H1 (cell line): ENCODE data around the gene COMT. TPM values are rescaled to one million over a fixed set of nuclear protein-coding genes. Genes with fewer than 3 reads are reported as not detected.

Experiments
- KDM4A ChIP-seq: IDR thresholded peaks from one replicate; pipeline ENCODE4 v1.7.1; 2012; ENCODE audit warnings: low read depth, mild to moderate bottlenecking, moderate library complexity, low read length, inconsistent platforms; ENCODE audit not compliant: severe bottlenecking
- KDM5A ChIP-seq: fragments of 200-600 bp; IDR thresholded peaks from 2 replicates; pipeline ENCODE4 v1.7.1; 2012; ENCODE audit warnings: mild to moderate bottlenecking, low read length, inconsistent platforms, mixed read lengths
- MAFK ChIP-seq: IDR thresholded peaks from 2 replicates; pipeline ENCODE4 v1.6.1; 2012; ENCODE audit warnings: low read depth, mild to moderate bottlenecking, improper control_type of control experiment, low read length
- SAP30 ChIP-seq: fragments of 300-600 bp; sonication (generic); IDR thresholded peaks from 2 replicates; pipeline ENCODE4 v1.7.1; 2012; ENCODE audit warnings: low read length, moderate library complexity, mild to moderate bottlenecking, inconsistent platforms; ENCODE audit not compliant: insufficient read depth, insufficient replicate concordance
- SIRT6 ChIP-seq: IDR thresholded peaks from one replicate; pipeline ENCODE4 v1.7.1; 2012; ENCODE audit warnings: low read length, inconsistent platforms
- SIX5 ChIP-seq: IDR thresholded peaks from 2 replicates; pipeline ENCODE4 v1.6.1; 2011; ENCODE audit warnings: mild to moderate bottlenecking, low read depth, low read length
- SP4 ChIP-seq: IDR thresholded peaks from 2 replicates; pipeline ENCODE4 v1.6.1; 2012; ENCODE audit warnings: low read length, inconsistent platforms
- TCF12 ChIP-seq: IDR thresholded peaks from 2 replicates; pipeline ENCODE4 v1.6.1; 2011; ENCODE audit warnings: low read depth, mild to moderate bottlenecking, low read length
- polyA plus RNA-seq, 7 experiments: library from polyadenylated mRNA; depleted of rRNA in 3 of 7; stranded (reverse) in 5 of 7; unstranded in 2 of 7; fragments of >200 nt in 5 of 7; fragments of 200-250 nt in 2 of 7; gene quantifications; 1 replicate in 5 of 7; 2 replicates in 1 of 7; 4 replicates in 1 of 7; pipeline versions ENCODE4 v1.2.1 to v1.2.3, GENCODE V29; 2011 to 2013; ENCODE audit warnings: missing spikeins in 2 of 7, mixed read lengths in 2 of 7
- total RNA-seq: library from RNA; stranded (reverse); fragmentation: NEBNext Ultra II Directional; extraction: Animal tissue kit (Norgen Biotek cat#: 25700); gene quantifications from 2 replicates; pipeline ENCODE4 v1.2.1, GENCODE V29; 2021
- TF ChIP-seq, protein P1 (sequence below): fragments of 300-600 bp; sonication (generic); IDR thresholded peaks from 2 replicates; pipeline ENCODE4 v1.7.1; 2012; ENCODE audit warnings: low read length, moderate library complexity, mild to moderate bottlenecking, inconsistent platforms; ENCODE audit not compliant: insufficient replicate concordance

Gene COMT
- total and polyA plus RNA-seq, 2 of the 8 experiments (the other 6 are each of a cell fraction or from before 2014, with no cell fraction given): 15.2 to 33.7 TPM

DNA sequence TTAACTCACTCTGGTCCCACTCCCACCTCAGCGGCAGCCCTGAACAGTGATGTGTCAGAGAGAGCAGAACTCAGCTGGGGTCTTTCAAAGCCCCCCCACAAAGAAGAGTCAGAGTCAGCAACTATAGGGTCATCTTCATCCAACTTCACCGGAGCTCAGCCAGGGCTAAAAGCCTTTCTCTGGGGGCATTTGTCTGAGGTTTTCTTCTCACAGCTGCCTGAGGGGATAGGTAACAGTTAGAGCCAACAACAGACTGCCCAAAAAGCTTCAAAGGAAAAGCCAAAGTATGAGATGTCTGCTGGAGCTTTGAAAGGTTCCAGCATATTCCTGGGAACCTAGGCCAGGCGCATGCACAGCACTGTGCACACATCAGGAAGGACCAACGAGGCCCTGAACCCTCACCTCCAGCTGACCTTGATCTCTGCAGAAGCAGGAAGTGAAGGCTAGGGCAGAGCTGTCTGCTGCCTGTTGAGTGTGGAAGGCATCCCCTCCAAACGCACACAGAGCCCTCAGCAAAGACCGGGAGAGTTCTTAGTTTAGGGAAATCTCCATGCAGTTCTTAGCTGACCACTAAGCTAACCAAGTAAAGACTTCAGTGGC lies 28.1 kb upstream of the COMT start (continued):
- TF ChIP-seq, protein P1, sequence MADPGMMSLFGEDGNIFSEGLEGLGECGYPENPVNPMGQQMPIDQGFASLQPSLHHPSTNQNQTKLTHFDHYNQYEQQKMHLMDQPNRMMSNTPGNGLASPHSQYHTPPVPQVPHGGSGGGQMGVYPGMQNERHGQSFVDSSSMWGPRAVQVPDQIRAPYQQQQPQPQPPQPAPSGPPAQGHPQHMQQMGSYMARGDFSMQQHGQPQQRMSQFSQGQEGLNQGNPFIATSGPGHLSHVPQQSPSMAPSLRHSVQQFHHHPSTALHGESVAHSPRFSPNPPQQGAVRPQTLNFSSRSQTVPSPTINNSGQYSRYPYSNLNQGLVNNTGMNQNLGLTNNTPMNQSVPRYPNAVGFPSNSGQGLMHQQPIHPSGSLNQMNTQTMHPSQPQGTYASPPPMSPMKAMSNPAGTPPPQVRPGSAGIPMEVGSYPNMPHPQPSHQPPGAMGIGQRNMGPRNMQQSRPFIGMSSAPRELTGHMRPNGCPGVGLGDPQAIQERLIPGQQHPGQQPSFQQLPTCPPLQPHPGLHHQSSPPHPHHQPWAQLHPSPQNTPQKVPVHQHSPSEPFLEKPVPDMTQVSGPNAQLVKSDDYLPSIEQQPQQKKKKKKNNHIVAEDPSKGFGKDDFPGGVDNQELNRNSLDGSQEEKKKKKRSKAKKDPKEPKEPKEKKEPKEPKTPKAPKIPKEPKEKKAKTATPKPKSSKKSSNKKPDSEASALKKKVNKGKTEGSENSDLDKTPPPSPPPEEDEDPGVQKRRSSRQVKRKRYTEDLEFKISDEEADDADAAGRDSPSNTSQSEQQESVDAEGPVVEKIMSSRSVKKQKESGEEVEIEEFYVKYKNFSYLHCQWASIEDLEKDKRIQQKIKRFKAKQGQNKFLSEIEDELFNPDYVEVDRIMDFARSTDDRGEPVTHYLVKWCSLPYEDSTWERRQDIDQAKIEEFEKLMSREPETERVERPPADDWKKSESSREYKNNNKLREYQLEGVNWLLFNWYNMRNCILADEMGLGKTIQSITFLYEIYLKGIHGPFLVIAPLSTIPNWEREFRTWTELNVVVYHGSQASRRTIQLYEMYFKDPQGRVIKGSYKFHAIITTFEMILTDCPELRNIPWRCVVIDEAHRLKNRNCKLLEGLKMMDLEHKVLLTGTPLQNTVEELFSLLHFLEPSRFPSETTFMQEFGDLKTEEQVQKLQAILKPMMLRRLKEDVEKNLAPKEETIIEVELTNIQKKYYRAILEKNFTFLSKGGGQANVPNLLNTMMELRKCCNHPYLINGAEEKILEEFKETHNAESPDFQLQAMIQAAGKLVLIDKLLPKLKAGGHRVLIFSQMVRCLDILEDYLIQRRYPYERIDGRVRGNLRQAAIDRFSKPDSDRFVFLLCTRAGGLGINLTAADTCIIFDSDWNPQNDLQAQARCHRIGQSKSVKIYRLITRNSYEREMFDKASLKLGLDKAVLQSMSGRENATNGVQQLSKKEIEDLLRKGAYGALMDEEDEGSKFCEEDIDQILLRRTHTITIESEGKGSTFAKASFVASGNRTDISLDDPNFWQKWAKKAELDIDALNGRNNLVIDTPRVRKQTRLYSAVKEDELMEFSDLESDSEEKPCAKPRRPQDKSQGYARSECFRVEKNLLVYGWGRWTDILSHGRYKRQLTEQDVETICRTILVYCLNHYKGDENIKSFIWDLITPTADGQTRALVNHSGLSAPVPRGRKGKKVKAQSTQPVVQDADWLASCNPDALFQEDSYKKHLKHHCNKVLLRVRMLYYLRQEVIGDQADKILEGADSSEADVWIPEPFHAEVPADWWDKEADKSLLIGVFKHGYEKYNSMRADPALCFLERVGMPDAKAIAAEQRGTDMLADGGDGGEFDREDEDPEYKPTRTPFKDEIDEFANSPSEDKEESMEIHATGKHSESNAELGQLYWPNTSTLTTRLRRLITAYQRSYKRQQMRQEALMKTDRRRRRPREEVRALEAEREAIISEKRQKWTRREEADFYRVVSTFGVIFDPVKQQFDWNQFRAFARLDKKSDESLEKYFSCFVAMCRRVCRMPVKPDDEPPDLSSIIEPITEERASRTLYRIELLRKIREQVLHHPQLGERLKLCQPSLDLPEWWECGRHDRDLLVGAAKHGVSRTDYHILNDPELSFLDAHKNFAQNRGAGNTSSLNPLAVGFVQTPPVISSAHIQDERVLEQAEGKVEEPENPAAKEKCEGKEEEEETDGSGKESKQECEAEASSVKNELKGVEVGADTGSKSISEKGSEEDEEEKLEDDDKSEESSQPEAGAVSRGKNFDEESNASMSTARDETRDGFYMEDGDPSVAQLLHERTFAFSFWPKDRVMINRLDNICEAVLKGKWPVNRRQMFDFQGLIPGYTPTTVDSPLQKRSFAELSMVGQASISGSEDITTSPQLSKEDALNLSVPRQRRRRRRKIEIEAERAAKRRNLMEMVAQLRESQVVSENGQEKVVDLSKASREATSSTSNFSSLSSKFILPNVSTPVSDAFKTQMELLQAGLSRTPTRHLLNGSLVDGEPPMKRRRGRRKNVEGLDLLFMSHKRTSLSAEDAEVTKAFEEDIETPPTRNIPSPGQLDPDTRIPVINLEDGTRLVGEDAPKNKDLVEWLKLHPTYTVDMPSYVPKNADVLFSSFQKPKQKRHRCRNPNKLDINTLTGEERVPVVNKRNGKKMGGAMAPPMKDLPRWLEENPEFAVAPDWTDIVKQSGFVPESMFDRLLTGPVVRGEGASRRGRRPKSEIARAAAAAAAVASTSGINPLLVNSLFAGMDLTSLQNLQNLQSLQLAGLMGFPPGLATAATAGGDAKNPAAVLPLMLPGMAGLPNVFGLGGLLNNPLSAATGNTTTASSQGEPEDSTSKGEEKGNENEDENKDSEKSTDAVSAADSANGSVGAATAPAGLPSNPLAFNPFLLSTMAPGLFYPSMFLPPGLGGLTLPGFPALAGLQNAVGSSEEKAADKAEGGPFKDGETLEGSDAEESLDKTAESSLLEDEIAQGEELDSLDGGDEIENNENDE: no peak
- TF ChIP-seq KDM4A (no peak), SIRT6 (no peak), SIX5 (no peak), KDM5A (no peak), MAFK (no peak), SAP30 (no peak), SP4 (no peak), TCF12 (no peak)
